ENCODE results near the gene RIMBP2.

The RIMBP2 gene

GRCh38 chr12:130752692-130753230 lies 36.7 kb upstream of the RIMBP2 start:
- no peaks in the 10 kb centered on the region for H3K36me3 ChIP-seq (ENCODE audit: control insufficient read depth in 2 of 2, insufficient read depth in 1 of 2, low read length in 2 of 2)
- H3K4me1 ChIP-seq (ENCODE audit: control insufficient read depth, insufficient read depth, low read length): no peaks in the 10 kb centered on the region
- H3K9me3 ChIP-seq (ENCODE audit: control insufficient read depth, insufficient read depth, low read depth, low read length): no peaks in the 10 kb centered on the region
- ChIA-PET POLR2A (no interaction called here), CTCF (no interaction called here)
- TF ChIP-seq ZNF544 (tag by site-specific recombination; IDR thresholded peaks at IDR 0.05) (no peak), ZNF518A (tag by site-specific recombination; conservative IDR thresholded peaks at IDR 0.05; ENCODE audit: low read depth) (no peak), ELK4 (IDR thresholded peaks at IDR 0.05; ENCODE audit: borderline replicate concordance, low read depth, low read length) (no peak), ZBTB26 (tag by site-specific recombination; optimal IDR thresholded peaks at IDR 0.05) (no peak), KLF17 (tag by site-specific recombination; IDR thresholded peaks at IDR 0.05) (no peak), KLF10 (tag by site-specific recombination; IDR thresholded peaks at IDR 0.05) (no peak), ZBTB6 (tag by site-specific recombination; IDR thresholded peaks at IDR 0.05) (no peak), ZNF747 (tag by site-specific recombination; IDR thresholded peaks at IDR 0.05) (no peak), ZSCAN30 (tag by site-specific recombination; IDR thresholded peaks at IDR 0.05) (no peak), SCRT1 (tag by site-specific recombination; IDR thresholded peaks at IDR 0.05; ENCODE audit: borderline replicate concordance) (no peak), ZBTB10 (tag by site-specific recombination; IDR thresholded peaks at IDR 0.05) (no peak), ZNF76 (tag by site-specific recombination; IDR thresholded peaks at IDR 0.05; ENCODE audit: borderline replicate concordance, low read depth) (no peak), ZBTB17 (tag by site-specific recombination; IDR thresholded peaks at IDR 0.05) (no peak), ZFP3 (tag by site-specific recombination; IDR thresholded peaks at IDR 0.05; ENCODE audit: low read depth) (no peak), EGR2 (tag by site-specific recombination; IDR thresholded peaks at IDR 0.05; ENCODE audit: low read depth) (no peak), ZNF48 (tag by site-specific recombination; IDR thresholded peaks at IDR 0.05) (no peak), ZNF645 (tag by site-specific recombination; IDR thresholded peaks at IDR 0.05) (no peak), ZNF23 (tag by site-specific recombination; IDR thresholded peaks at IDR 0.05; ENCODE audit: borderline replicate concordance) (no peak)
- no peak overlapping the region for H3K27ac ChIP-seq (ENCODE audit: extremely low read depth, low read depth, low read length)
- no peak overlapping the region for H3K4me3 ChIP-seq (ENCODE audit: low read depth, low read length)

All from HEK293 (cell line).